Dermis blood vessel endothelial cell (primary cell): Measurements from ENCODE around the gene CYP3A4. TPM values are rescaled to one million over a fixed set of nuclear protein-coding genes. Genes with fewer than 3 reads are reported as not detected.
"Not testable (repeated sequence)": the region's sequence is repeated elsewhere in the genome, so short reads cannot be mapped to it uniquely, and the experiment has no call there.

Experiments
- DNase-seq: peaks from one replicate; pipeline ENCODE4 v3.0.0; 2010
- total RNA-seq: library from RNA; depleted of rRNA; stranded (reverse); fragments of >200 nt; gene quantifications from 2 replicates; pipeline ENCODE4 v1.2.3, GENCODE V29; 2014

CYP3A4 gene
- total RNA-seq, 1 donor from 2014 or later = not detected

DNA sequence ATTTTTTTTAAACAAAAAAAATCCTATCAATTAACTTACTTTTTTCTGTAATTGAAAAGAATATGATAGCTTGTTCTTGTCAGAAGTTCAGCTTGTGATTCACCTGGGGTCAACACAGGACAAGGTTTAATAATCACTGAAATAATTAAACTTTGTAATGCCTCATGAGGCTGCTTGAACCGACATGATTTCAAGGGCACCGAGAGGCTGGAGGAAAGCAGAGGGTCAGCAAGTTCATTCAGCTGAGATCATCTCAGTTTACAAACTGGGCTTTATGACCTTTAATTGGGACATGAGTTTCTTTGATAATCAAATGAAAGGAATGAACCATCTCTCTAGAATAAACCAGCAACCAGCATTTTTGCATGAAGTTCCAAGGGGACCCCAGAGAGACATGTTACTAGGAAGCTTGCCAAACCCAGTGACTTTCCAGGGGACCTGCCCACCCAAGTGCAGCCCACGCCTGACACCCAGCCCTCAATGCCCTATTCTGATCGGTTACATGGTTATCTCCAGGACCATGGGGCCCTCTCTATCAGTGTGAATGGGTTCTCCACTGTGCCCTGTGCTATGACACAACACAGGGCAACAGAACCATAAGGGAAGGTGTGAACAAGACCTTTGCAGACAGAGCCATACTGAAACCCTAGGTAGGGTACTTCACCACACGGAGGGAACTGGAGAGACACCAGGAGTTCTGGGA, 7.8 kb upstream of the CYP3A4 start:
- DNase-seq = no peak

DNA sequence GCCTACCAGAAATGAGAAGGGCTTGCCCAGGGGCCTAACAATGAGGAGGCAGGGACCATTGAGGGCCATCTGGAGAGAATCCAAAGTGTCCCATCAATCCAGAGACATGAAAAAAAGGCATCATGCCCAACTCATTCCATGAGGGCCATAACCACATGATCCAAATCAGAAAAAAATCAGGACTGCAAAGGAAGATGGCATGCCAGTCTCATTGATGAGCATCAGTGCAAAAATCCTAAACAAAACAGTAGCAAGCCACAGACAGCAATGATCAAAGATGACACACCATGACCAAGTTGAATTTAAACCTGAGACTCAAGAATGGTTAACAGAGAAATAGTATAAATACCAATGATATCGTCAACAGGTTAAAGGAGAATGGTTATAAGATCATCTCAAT, 7.0 kb upstream of the CYP3A4 start:
- DNase-seq = no peak

DNA sequence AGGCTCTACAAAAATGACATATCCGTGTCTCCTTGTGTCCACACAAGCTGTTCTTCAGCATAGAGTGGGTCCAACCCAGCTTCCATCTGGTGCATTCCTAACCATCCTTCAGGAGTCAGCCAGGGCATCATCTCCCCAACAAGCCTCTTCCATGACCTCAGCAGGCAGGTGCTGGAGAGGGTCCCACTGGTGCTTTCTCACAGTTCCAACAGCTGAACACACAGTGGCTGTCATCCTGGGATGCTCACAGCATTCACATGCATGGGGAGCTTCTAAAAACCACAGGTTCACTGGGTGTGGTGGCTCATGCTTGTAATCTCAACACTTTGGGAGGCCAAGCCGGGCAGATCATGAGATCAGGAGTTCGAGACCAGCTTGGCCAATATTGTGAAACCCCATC, 6.4 kb upstream of the CYP3A4 start:
- no peak for DNase-seq

DNA sequence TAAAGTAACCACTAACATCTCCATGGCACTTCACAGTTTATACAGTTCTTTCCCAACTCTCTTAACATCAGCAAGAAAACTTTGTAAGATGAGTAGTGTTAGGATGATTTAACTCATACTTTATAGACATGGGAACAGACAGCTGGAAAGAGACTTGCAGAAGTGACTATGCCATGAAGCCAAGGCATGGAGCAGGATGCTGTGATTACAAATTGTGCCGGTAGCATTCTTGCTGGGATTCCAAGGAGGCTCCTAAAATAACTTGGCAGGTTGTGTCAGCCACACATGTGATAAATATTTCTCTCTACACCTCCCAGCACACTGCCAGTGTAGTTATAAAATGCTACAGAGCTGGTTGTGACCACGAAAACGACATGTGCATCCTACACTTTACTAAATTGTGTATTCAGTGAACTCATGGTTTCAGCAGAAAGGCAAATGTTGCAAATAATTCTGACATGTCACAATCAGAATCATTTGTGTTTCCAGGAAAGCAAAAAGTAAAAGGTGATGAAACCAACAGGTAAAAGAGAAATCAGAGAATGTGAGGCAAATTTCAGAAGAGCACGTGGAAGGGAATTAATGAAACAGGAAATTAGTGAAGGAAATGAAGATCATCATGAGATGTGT, 5.6 kb upstream of the CYP3A4 start:
- DNase-seq = no peak

DNA sequence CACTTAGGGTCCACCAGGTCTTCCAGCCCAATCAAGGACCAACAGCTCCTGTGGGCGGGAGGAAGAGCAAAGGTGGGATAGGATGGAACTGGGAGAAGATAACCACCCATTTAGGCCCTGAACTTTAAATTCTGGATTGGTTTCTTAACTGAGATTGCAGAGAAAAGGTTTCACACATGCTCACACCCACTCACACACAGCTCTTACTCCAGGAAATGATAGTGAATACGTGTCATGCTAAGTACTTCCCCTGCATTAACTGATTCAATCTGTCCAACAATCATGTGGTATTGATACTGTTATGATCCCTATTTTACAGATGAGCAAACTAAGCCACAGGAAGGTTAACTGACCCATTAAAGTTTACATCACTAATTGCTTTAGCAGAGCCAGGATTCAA, 4.6 kb upstream of the CYP3A4 start:
- peak; percentile 12 for DNase-seq

DNA sequence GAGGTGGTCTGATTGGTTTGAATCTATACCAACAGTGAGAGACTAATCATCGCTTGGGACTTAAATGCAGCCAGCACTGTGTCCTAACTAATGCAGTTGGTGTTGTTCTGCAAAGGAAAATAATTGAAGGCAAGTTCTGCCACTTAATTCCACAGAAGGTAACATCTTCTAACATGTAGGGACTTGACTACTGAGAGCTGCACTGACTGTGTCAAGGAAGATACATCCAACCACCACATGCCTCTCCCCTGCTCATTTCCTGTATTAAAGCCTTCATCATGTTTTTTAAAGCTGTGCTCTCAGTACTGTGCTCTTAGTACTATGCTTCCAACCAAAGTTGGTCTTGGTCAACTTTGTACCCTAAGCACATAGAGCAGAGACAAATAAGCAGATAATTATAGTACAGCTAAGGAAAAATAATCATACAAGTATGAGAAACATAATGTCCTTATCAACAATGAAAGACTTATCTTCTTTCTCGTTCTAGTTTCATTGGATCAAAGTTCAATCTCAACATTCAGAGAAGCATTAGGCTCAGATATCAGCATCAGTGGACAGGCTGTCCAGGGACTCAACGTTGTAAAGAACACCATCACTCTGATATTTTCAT, 2.8 kb upstream of the CYP3A4 start:
- DNase-seq = no peak

DNA sequence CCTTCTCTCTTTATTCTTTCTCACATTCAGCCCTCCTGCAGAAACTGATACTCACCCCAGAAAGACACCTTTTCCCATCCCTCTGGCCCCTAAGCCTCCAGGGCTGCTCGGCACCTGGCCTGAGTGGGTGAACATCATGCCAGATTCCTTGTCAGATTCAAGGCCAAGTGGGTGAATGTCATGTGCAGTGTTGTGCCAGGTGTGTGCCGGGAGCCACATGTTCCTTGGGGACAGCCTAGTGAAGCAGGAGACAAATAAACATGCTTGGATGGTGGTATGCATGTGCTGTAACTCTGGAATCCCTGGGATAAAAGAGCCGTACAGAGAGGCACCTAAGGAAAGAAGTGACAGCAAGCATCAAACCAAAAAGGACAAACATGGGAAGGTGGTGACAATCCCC, 1.7 kb upstream of the CYP3A4 start:
- DNase-seq = not testable (repeated sequence)

DNA sequence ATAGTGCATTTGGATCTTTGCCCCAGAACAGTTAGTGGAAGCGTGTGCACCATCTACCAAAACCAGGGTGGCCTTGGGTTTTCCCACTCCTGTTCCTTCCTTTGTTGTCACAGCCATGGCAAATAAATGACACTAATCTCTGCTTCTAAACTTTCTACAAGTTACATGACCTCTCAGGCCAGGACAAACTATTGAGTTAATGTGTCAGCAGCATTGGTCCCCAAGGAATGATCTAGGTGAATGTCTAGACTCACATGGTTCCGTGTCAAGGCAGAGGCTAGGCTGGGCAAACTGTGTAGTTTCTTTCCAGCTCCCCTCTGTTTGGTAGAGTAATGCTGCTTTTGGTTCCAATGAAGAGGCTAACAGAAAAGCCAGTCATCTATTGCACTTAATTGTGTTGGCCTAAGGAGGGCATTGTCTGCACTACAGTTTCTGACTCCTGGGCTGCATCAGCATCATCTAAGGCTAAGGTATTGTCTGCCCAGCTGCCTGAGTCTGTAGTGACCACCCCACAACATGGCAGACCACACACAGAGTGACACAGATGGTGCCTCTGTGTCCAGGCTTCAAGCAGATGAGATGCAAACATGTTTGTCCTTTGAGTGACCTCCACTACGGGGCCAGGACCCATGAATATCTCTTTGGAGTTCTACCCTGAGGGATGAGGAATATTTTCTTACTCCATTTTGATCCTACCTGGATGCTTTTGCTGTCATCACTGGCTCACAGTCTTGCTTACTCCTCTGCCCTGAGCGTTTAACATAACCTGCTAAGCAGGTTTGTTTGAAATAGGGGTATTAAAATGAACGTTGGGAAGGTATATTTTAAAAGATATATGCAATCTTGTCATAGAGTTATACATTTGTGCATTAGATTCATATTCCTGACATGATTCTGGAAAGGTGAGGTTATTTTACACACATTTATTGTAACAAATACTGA, 1.7 kb downstream of the CYP3A4 start:
- DNase-seq = no peak

DNA sequence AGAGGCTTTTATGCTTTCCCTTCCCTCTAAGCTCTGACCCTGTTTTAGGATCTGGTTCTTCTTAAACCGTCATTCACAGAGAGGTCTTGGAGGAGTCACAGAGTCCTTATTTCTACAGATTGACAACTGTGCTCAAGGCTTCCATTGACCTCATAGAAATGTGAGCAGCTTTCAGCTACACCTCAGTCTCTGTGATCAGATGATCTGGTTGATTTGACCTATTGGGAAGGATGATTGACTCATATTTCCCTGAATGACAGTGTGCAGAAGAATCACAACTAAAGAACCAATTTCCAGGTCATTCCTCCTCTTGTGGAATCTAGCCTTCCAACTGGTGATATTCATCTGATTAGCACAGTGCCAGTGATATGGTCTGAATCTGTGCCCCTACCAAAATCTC, 3.4 kb downstream of the CYP3A4 start:
- DNase-seq = no peak

DNA sequence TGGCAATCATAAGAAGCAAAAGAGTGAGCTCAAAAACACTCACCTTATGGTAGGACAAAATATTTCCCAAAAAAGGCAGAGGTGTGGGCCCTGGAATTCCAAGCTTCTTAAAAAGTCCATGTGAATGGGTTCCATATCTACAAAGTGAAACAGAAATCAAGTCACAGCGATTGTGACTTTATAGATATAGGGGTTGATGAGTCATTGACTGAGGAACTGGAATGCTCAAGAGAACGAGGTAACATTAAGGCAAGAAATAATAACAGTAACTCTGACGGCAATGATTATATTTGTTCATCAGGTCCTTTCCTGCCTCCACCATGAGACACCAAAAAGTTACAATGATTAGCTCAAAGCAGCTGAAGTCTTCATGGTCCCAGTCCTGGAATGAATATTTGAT, 4.0 kb downstream of the CYP3A4 start:
- no peak for DNase-seq

DNA sequence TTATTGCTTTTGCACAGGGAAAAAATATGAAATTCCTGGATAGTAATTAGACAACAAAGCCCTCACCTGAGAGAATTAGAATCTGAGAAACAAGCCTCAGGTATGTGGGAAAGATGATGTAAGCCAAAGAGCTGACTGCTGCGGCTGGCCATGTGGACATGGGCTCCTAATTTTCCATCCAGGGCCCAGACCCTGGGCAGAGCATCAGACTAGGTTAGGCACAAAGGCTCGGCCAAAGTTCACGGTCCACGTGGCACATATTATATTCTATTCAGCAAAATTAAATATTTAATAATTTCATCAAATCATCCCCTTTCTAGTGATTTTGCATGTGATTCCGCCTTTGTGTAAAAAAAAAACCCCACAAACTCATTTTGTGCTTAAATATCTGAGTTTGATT, 5.1 kb downstream of the CYP3A4 start:
- DNase-seq = no peak

DNA sequence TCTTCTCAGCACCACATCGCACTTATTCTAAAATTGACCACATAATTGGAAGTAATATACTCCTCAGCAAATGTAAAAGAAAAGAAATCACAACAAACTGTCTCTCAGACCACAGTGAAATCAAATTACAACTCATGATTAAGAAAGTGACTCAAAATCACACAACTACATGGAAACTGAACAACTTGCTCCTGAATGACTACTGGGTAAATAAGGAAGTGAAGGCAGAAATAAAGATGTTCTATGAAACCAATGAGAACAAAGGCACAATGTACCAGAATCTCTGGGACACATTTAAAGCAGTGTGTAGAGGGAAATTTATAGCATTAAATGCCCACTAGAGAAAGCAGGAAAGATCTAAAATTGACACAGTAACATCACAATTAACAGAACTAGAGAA, 10.6 kb downstream of the CYP3A4 start:
- DNase-seq = not testable (repeated sequence)

DNA sequence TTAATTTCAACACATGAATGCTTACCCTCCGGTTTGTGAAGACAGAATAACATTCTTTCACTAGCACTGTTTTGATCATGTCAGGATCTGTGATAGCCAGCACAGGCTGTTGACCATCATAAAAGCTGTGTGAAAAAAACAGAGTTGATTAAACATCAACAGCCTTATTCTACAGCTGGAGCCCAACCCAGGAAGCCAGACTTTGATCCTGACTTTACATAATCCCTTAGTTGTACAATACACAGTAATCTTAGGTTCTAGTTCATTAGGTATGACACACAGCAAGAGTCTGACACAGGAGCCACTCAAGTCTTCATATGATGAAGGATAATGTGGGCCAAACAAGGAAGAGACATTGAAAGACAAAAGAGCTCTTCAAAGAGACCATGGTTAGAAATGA, 11.4 kb downstream of the CYP3A4 start:
- DNase-seq = no peak

DNA sequence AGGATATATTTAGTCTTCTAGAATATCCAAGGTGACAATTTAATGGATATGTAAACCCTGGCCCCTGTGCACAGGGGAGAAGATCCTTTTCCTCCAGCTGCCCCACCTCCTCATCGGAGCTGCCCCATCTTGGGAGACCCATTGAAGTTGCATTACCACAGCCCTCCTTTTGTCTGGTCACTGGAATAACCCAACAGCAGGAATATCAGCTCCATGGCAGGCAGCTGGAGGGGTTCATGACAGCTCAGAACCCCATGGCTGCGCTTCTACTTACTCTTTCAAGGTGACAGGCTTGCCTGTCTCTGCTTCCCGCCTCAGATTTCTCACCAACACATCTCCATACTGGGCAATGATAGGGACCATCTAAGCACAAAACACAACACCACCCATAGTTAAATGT, 14.5 kb downstream of the CYP3A4 start:
- DNase-seq = not testable (repeated sequence)

DNA sequence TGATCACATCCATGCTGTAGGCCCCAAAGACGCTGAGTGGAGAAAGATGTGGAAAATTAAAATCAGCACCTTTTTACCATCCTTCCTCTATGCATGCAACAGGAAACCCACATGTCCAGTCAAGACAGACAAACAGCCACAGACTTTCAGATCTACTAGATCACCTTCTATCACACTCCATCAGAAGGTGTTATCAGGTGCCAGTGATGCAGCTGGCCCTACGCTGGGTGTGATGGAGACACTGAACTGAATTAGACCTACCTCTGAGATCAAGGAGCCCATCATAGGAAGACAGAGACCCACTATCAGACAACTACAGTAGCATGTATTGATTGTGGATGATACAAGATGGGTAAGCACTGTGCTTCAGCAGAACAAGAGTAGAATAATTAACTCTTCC, 15.5 kb downstream of the CYP3A4 start:
- DNase-seq = no peak

DNA sequence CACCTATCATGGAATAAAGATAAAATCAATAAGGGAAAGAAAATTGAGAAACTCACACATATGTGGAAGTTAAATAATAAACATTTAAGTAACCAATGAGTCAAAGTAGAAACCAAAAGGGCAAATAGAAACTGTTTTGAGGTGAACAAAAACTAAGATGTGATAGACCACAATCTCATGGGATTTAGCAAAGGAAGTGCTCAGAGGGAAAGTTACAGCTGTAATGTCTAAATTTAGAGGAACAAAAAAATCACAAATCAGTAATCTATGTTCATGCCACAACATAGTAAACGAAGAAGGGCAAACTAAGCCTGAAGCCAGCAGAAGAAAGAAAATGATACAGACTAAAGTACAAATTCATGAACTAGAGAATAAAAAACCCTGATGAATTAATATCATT, 16.3 kb downstream of the CYP3A4 start:
- no peak for DNase-seq

DNA sequence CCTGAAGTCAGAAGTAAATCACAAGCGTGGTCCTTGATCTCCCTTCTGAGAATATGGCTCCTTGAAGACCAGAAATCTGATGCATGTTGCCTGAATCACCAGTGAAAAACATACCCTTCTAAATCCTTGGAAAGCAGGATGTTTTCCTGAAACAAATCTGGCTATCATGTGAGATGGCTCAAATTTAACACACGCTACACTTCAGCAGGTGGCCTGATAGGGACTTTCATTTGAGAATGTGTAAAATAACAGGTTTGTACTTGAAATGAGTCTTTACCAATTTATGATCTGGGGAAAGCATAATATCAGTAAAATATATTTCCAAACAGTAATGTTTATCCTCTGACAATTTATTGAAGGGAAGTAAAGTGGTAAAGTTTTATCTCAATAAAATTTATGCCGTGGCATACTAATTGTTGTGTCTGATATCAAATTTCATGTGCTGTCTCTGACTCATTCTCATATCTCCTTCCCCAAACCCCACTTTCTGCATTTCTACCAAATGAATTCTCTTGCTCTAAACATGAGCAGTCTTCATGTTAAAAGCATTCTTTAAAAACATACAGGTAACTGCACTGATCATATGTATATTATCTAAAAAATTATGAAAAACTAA, 17.4 kb downstream of the CYP3A4 start:
- no peak for DNase-seq

DNA sequence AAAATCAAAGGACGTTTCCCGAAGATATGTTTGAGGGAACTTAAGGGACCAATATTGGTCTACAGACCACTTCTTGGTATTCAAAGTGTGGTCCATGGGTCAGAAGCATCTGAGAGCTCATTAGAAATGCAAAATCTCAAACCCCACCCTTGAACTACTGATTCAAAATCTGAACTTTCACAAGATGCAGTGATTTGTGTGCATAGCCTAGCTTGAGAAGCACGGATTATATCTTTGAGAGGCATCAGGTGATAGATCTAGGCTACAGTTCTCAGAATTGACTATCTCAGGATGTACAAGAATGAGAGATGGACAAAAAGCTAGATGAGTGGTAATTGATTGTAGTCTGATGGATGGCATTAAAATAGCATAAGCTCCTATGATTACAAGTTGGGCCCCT, 19.5 kb downstream of the CYP3A4 start:
- DNase-seq = no peak

DNA sequence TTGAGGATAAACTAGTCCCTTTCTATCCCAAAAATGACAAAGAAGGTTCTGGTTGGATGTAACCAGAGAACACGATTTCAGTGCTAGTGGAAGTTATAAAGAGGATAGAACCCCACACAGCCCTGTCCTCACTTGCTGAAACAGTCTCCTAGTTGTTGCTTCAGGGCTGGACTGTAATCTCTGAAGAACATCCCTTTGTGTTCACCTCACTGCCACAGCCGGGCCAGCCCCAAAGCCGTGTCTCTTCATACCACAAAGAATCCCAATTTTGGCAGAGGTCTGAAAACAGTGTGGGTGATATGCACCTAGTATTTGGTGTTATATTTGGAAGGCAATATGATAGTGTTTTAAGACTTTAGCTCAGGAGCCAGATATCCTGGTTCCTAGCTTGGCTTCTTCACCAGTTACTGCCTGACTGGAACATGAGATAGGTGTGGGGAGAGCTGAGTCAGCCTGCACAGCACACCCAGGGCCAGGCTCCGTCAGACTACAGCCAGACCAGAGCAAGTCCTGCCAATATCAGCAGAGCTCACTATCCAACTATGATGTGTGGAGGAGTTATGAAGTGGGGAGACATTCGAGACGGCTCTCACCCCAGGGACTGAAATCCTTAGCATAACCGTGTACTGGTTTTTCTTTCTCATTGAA, 21.2 kb downstream of the CYP3A4 start:
- DNase-seq = no peak

DNA sequence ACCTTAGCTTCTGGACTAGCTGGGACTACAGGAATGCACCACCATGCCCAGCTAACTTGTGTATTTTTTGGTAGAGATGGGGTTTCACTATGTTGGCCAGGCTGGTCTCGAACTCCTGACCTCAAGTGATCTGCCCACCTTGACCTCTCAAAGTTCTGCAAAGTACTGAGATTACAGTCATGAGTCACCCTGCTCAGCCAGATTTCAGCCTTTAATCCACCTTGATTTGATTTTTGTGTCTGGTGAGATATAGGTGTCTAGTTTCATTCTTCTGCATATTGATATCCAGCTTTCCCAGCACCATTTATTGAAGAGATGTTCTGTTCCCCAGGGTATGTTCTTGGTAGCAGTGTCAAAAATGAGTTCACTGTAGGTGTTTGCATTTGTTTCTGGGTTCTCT, 28.9 kb downstream of the CYP3A4 start:
- no peak for DNase-seq

DNA sequence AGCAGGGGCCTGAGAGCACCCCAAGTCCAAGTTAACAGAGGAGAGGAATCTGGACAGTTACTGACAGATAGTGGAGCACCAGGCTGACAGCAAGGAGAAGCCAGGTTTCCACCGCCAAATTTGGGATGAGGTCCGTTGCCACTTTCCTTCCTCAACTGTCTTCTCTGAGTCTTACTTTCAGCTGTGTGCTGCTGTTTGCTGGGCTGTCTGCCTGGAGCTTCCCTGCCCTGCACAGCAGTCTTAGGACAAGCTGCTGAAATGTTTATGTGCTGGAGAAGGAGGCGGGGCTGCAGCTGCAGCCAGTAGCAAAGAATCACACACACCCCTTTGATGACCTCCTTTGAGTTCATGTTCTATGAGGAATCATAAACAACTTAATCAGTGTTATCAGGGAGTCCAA, 31.6 kb downstream of the CYP3A4 start:
- DNase-seq = no peak
